HG03095 (cell line): ENCODE results near the gene ZNF385B.
"Not testable (repeated sequence)": the region's sequence is repeated elsewhere in the genome, so short reads cannot be mapped to it uniquely, and the experiment has no call there.

Source experiments
- ATAC-seq: cut with Tn5 transposase; IDR thresholded peaks from one replicate; pipeline ENCODE4 v1.9.1; 2021; ENCODE audit warnings: moderate library complexity; ENCODE audit not compliant: unreplicated experiment

Gene ZNF385B

GRCh38 chr2:179645047-179645446, 216.4 kb downstream of the ZNF385B start:
- ATAC-seq = no peak

GRCh38 chr2:179642462-179642861, 218.9 kb downstream of the ZNF385B start:
- ATAC-seq = no peak

- ATAC-seq = no peak
These were observed 224.4 kb downstream of the ZNF385B start for GRCh38 chr2:179636995-179637394.

GRCh38 chr2:179636100-179636980, 225.1 kb downstream of the ZNF385B start:
- ATAC-seq = no peak

GRCh38 chr2:179631769-179632385, 229.5 kb downstream of the ZNF385B start:
- not testable (repeated sequence) for ATAC-seq

GRCh38 chr2:179629776-179630175, 231.6 kb downstream of the ZNF385B start:
- not testable (repeated sequence) for ATAC-seq

- no peak for ATAC-seq
These were observed 235.2 kb downstream of the ZNF385B start for GRCh38 chr2:179626261-179626660.

- ATAC-seq = no peak
These were observed 238.6 kb downstream of the ZNF385B start for GRCh38 chr2:179622635-179623300.

- no peak for ATAC-seq
These were observed 239.3 kb downstream of the ZNF385B start for GRCh38 chr2:179622112-179622511.

GRCh38 chr2:179619947-179620467, 241.4 kb downstream of the ZNF385B start:
- ATAC-seq = no peak

- ATAC-seq = no peak
These were observed 247.3 kb downstream of the ZNF385B start for GRCh38 chr2:179614121-179614520.

GRCh38 chr2:179613701-179614100, 247.7 kb downstream of the ZNF385B start:
- no peak for ATAC-seq

- ATAC-seq = no peak
These were observed 248.1 kb downstream of the ZNF385B start for GRCh38 chr2:179613299-179613651.

- ATAC-seq = no peak
These were observed 248.7 kb downstream of the ZNF385B start for GRCh38 chr2:179612591-179613298.

GRCh38 chr2:179612108-179612507, 249.3 kb downstream of the ZNF385B start:
- ATAC-seq = no peak

GRCh38 chr2:179606141-179606540, 255.3 kb downstream of the ZNF385B start:
- ATAC-seq = no peak

GRCh38 chr2:179605341-179605740, 256.1 kb downstream of the ZNF385B start:
- ATAC-seq = no peak

- no peak for ATAC-seq
These were observed 256.8 kb downstream of the ZNF385B start for GRCh38 chr2:179604598-179604997.

GRCh38 chr2:179602452-179602851, 259.0 kb downstream of the ZNF385B start:
- ATAC-seq = no peak

- no peak for ATAC-seq
These were observed 265.4 kb downstream of the ZNF385B start for GRCh38 chr2:179596018-179596417.

- no peak for ATAC-seq
These were observed 266.1 kb downstream of the ZNF385B start for GRCh38 chr2:179595284-179595683.
